Activated T-helper 1 cell treated with anti-CD3 and anti-CD28 coated beads, Interleukin-12 subunit alpha, Interleukin-12 subunit beta, Interleukin-2, Interleukin-4 antibody, amounts not matched to agents 30 ng/mL and 10 ng/mL and 1 ng/mL, durations not matched to agents 14 hours and 24 hours and 36 hours (primary cell): ENCODE results near the gene GGNBP2. TPM values are rescaled to one million over a fixed set of nuclear protein-coding genes. Genes with fewer than 3 reads are reported as not detected.

Experiments used
- DNase-seq: peaks from one replicate; pipeline ENCODE4 v3.0.0; 2021; ENCODE audit warnings: low spot score
- H3K27ac Mint-ChIP-seq: one replicate; pipeline ENCODE4 v1.8.0; 2021; ENCODE audit warnings: mild to moderate bottlenecking, mixed read lengths
- H3K27me3 Mint-ChIP-seq: one replicate; pipeline ENCODE4 v1.8.0; 2022; ENCODE audit warnings: mild to moderate bottlenecking, moderate library complexity, mixed read lengths; ENCODE audit not compliant: insufficient read depth
- H3K36me3 Mint-ChIP-seq: one replicate; pipeline ENCODE4 v1.8.0; 2021; ENCODE audit warnings: low read depth, mixed read lengths
- H3K4me1 Mint-ChIP-seq: one replicate; pipeline ENCODE4 v1.8.0; 2021; ENCODE audit warnings: low read depth, mixed read lengths
- H3K4me3 Mint-ChIP-seq: one replicate; pipeline ENCODE4 v1.8.0; 2021; ENCODE audit warnings: mild to moderate bottlenecking, moderate library complexity, mixed read lengths
- H3K9me3 Mint-ChIP-seq: one replicate; pipeline ENCODE4 v1.8.0; 2021; ENCODE audit warnings: mixed read lengths
- intact Hi-C: fragments of 100-400 bp; cut with micrococcal nuclease; formaldehyde crosslinking; loops from one replicate; pipeline ENCODE4 v1.15.1; 2024
- total RNA-seq: library from RNA; stranded (reverse); gene quantifications from 2 replicates; pipeline ENCODE4 v1.2.3, GENCODE V29; 2022

Gene GGNBP2
- total RNA-seq, 1 donor from 2014 or later, result 77.1 TPM

- Mint-ChIP-seq H3K4me1 (peaks cover 28% of the 10 kb centered on the region), H3K27me3 (no peaks in the 10 kb centered on the region), H3K27ac (peak overlapping the region; percentile 65), H3K36me3 (peaks cover 17% of the 10 kb centered on the region), H3K4me3 (peak overlapping the region; percentile 77), H3K9me3 (no peaks in the 10 kb centered on the region)
- no peak for DNase-seq
- intact Hi-C loops, result no loop called here
Measured at GRCh38 chr17:36592316-36592715, 47.6 kb downstream of the GGNBP2 start.

- Mint-ChIP-seq H3K27ac (no peak overlapping the region), H3K4me3 (peak overlapping the region; percentile 77), H3K27me3 (no peaks in the 10 kb centered on the region), H3K36me3 (peaks cover 15% of the 10 kb centered on the region), H3K4me1 (peaks cover 28% of the 10 kb centered on the region), H3K9me3 (no peaks in the 10 kb centered on the region)
- intact Hi-C loops, result no loop called here
- no peak for DNase-seq
Measured at GRCh38 chr17:36592716-36593321, 48.1 kb downstream of the GGNBP2 start.

GRCh38 chr17:36593656-36594316 lies 49.1 kb downstream of the GGNBP2 start:
- intact Hi-C loops, result no loop called here
- Mint-ChIP-seq H3K36me3 (peaks cover 11% of the 10 kb centered on the region), H3K4me1 (peaks cover 28% of the 10 kb centered on the region), H3K27ac (no peak overlapping the region), H3K27me3 (no peaks in the 10 kb centered on the region), H3K4me3 (no peak overlapping the region), H3K9me3 (no peaks in the 10 kb centered on the region)
- DNase-seq, result no peak

GRCh38 chr17:36594626-36595401 lies 50.1 kb downstream of the GGNBP2 start:
- peaks cover 28% of the 10 kb centered on the region for H3K4me1 Mint-ChIP-seq

GRCh38 chr17:36597226-36597625 lies 52.5 kb downstream of the GGNBP2 start:
- peaks cover 3% of the 10 kb centered on the region for H3K36me3 Mint-ChIP-seq
- intact Hi-C loops, result no loop called here
- H3K4me1 Mint-ChIP-seq, result peaks cover 27% of the 10 kb centered on the region
- no peaks in the 10 kb centered on the region for H3K9me3 Mint-ChIP-seq
- H3K4me3 Mint-ChIP-seq, result no peak overlapping the region
- H3K27ac Mint-ChIP-seq, result no peak overlapping the region
- no peak for DNase-seq
- H3K27me3 Mint-ChIP-seq, result no peaks in the 10 kb centered on the region

More at GRCh38 chr17:36594626-36595401, 50.1 kb downstream of the GGNBP2 start:
- Mint-ChIP-seq H3K27me3 (no peaks in the 10 kb centered on the region), H3K36me3 (peaks cover 5% of the 10 kb centered on the region), H3K4me3 (no peak overlapping the region), H3K9me3 (no peaks in the 10 kb centered on the region), H3K27ac (no peak overlapping the region)
- no peak for DNase-seq
- intact Hi-C loops, result no loop called here

- no peak overlapping the region for H3K27ac Mint-ChIP-seq
- peaks cover 26% of the 10 kb centered on the region for H3K4me1 Mint-ChIP-seq
- no peaks in the 10 kb centered on the region for H3K9me3 Mint-ChIP-seq
- H3K4me3 Mint-ChIP-seq, result no peak overlapping the region
- DNase-seq, result no peak
- no peaks in the 10 kb centered on the region for H3K27me3 Mint-ChIP-seq
- intact Hi-C loops, result no loop called here
- H3K36me3 Mint-ChIP-seq, result peaks cover 3% of the 10 kb centered on the region
Measured at GRCh38 chr17:36597866-36598777, 53.4 kb downstream of the GGNBP2 start.

- Mint-ChIP-seq H3K4me3 (no peak overlapping the region), H3K27me3 (no peaks in the 10 kb centered on the region), H3K9me3 (no peaks in the 10 kb centered on the region), H3K27ac (no peak overlapping the region), H3K36me3 (peaks cover 2% of the 10 kb centered on the region), H3K4me1 (peaks cover 27% of the 10 kb centered on the region)
- intact Hi-C loops, result no loop called here
- DNase-seq, result no peak
Measured at GRCh38 chr17:36598951-36599401, 54.3 kb downstream of the GGNBP2 start.

GRCh38 chr17:36599546-36600250 lies 55.0 kb downstream of the GGNBP2 start:
- DNase-seq, result no peak
- no peaks in the 10 kb centered on the region for H3K9me3 Mint-ChIP-seq
- intact Hi-C loops, result loop anchor here (10.0 kb wide), 1 partner anchor 1005 kb away; the partner anchor contains the start of gene SYNRG
- peak overlapping the region; percentile 7 for H3K4me3 Mint-ChIP-seq
- no peak overlapping the region for H3K27ac Mint-ChIP-seq
- no peaks in the 10 kb centered on the region for H3K27me3 Mint-ChIP-seq
- H3K4me1 Mint-ChIP-seq, result peaks cover 30% of the 10 kb centered on the region
- H3K36me3 Mint-ChIP-seq, result peaks cover 5% of the 10 kb centered on the region

GRCh38 chr17:36600465-36600864 lies 55.7 kb downstream of the GGNBP2 start:
- Mint-ChIP-seq H3K27ac (peak overlapping the region; percentile 70), H3K4me1 (peaks cover 30% of the 10 kb centered on the region), H3K4me3 (peak overlapping the region; percentile 91), H3K36me3 (peaks cover 5% of the 10 kb centered on the region), H3K27me3 (no peaks in the 10 kb centered on the region), H3K9me3 (no peaks in the 10 kb centered on the region)
- no peak for DNase-seq
- intact Hi-C loops, result loop anchor here (10.0 kb wide), 1 partner anchor 1004 kb away; the partner anchor contains the start of gene SYNRG

- Mint-ChIP-seq H3K36me3 (peaks cover 5% of the 10 kb centered on the region), H3K4me1 (peaks cover 35% of the 10 kb centered on the region), H3K4me3 (peak overlapping the region; percentile 91), H3K27me3 (no peaks in the 10 kb centered on the region), H3K27ac (peak overlapping the region; percentile 70), H3K9me3 (no peaks in the 10 kb centered on the region)
- no peak for DNase-seq
- intact Hi-C loops, result loop anchor here (1.0 to 10.0 kb wide), 5 partner anchors 10 to 1004 kb away; partner anchors contain the start of genes AATF, DHRS11, GGNBP2 and MYO19
Measured at GRCh38 chr17:36600936-36601302, 56.2 kb downstream of the GGNBP2 start.

- no peaks in the 10 kb centered on the region for H3K9me3 Mint-ChIP-seq
- H3K27me3 Mint-ChIP-seq, result no peaks in the 10 kb centered on the region
- peak within 1 kb of the TSS; percentile 70 for H3K27ac Mint-ChIP-seq
- intact Hi-C loops, result loop anchor here (1.0 to 10.0 kb wide), 5 partner anchors 10 to 1003 kb away; partner anchors contain the start of genes AATF, DHRS11, GGNBP2 and MYO19
- peaks cover 5% of the 10 kb centered on the region for H3K36me3 Mint-ChIP-seq
- DNase-seq, result peak; percentile 85
- peak within 1 kb of the TSS; percentile 91 for H3K4me3 Mint-ChIP-seq
- H3K4me1 Mint-ChIP-seq, result peaks cover 38% of the 10 kb centered on the region
Measured at GRCh38 chr17:36601303-36602029, 56.7 kb downstream of the GGNBP2 start, which contains the start of gene MRM1. TSS of gene MRM1 (plus strand) at chr17:36601583. CDS start at chr17:36601811, 228 bp downstream.
